NOMO-1 (cell line): ENCODE results near the gene DYNC1H1.
"Not testable (repeated sequence)": the region's sequence is repeated elsewhere in the genome, so short reads cannot be mapped to it uniquely, and the experiment has no call there.

Experiments
- DNase-seq, 2 experiments: peaks; one replicate each; lab custom pipeline; 2025; ENCODE audit not compliant: unreplicated experiment in 2 of 2; lab: John Stamatoyannopoulos, UW

The DYNC1H1 gene

DNA sequence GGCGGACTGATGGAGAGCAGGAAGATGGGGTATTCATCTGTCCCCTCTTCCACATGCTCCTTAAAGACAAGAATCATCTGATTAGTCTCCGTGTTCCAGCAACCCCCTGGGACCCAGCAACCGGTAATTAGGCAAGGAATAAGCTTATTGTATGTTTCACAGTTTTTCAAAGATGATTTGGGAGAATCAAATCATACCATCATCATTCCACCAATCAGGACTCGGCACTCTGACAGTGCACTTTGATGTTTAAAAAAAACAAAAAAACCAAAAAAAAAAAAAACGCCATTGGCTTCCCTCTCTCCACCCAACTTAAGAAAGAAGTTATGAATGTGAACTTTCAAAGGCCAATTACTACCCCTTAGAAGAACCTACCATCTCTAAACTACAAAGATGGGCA is 1.3 kb upstream of the DYNC1H1 start:
- DNase-seq, result no peak

DNA sequence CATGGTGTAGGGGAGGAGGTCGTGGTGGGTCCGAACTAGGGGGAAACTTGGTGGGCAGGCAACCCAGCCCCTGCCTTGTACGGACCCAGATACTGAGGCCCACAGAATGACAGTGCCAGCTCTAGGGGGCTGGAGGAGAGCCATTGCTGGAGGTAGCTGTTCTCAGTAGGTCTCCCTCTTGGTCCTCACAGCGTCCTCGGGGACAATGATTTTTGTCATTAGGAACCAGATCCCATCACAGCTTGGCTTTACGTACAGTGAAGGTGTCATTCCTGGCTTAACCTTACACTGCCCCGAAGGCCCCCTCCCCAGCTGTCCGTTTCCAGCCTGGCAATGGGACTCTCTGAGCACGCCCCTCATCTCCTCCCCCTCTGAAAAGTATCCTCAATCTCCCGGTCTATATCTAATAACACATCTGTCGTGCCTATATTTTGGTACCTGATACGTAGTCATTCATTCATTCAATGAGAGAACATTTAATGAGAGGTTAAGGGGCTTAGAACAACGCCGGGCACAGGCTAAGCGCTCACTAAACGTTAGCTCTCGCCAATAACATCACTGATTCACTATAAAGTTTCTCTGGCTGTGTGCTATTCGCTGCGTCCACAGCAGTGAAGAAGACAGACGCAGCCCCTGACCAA is 597 bp upstream of the DYNC1H1 start:
- no peak for DNase-seq

DNA sequence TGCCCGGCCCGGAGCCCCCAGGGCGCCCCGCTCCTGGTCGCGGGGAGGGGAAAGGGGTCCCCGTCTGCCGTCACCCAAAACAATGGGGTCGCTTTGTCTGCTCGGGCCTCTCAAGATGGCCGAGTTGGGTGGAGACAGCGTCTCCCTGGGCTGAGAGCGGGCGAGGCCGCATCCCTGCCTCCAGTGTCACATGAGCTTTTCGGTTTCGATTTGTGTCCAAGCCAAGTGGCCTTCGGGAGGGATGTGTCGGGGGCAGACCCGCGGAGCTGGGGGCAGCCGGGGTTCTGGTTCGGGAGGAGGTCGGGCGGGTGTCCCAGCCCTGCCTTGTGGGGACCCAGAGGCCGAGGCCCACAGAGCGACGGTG is 790 bp downstream of the DYNC1H1 start:
- DNase-seq, result peak; percentile 40 to 60

DNA sequence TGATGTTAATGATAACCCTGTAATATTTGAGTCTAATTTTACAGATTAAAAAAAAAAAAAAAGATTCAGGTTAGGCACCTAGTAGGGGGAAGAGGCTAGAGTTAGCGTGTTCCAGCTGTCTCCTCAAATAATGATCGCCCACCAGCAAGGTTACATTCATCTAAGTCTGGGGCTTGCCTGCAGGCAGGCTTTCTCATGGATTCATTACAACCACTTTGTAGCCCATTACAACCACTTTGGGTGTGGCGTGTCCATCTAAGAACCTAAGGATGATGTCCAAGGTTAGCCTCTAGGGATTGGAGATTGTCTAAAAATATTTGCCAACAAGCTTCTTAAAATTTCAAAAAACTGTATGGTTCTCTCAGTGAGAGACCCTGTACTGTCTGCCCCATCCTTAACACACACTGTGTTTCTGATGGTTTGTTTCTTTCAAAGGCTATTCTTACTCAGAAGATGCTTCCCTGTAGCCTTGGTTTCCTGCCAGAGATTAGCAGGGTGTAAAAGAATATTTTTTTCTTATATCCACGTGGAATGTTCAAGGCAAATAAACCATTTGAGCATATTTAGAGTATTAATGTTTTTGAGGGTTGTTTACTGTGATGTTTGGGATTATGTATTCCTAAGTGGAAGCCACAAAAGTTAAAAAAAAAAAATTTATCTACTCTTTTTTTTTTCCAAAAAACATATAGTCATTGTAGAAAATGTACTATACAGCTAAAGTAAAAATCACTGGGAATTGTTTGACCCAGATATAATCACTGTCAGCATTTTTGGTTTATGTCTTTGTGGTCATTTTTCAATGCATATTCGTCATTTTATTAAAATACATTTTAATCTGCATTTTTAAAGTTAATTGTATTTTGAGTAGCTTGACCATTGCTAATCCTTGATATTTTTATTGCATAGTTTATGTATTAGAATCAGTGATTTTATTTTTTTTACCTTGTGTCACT is 1.7 kb downstream of the DYNC1H1 start:
- DNase-seq, result no peak

DNA sequence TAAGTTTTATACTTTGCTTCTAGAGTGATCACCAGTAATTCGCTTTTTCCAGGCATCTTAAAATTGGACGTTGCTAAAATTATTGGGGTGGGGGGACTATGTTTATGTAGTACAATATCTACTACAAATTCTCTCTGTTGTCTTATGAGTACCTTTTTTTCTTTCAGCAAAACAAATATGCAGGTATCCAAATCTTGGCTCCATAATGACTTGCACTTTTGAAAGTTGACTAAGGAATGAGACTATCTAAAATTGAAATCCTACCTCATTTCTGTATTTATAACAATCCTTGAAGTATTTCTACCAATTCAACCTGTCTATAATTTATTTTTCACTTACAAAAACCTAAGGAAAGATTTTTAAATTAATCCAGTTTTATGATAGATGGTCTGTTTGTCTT is 2.4 kb downstream of the DYNC1H1 start:
- no peak for DNase-seq

DNA sequence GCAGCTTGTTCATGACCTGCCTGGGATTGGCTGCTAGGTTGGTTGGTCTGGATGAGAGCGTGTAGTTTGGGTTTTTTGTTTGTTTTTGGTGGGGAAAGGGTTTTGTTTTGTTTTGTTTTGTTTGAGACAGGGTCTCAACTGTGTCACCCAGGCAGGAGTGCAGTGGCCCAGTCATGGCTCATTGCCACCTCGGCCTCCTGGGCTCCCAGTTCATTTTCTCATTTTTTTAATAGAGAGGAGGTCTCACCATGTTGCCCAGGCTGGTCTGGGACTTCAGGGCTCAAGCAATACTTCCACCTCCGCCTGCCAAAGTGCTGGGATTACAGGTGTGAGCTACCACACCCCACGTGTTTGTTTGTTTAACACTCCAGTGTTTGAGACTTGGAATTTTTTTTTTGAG is 3.8 kb downstream of the DYNC1H1 start:
- no peak for DNase-seq

DNA sequence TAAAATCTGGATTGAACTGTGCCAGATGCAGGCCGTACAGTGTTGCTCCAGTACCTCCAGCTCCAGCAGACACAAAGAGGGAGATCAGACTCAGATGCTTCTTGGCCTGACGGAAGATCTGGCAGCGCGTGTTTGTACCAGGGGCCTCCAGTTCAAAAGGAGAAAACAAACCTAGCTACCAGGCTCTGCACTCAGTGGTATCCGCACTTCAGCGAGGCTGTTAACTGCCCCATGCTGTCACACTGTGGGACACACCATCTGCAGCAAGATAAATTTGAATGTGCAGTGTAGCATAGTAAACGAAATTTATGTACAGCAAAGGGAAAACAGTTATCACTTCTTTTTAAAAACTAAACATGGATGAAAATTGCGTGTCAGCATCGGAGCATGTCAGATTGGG is 5.1 kb downstream of the DYNC1H1 start:
- DNase-seq, result no peak

DNA sequence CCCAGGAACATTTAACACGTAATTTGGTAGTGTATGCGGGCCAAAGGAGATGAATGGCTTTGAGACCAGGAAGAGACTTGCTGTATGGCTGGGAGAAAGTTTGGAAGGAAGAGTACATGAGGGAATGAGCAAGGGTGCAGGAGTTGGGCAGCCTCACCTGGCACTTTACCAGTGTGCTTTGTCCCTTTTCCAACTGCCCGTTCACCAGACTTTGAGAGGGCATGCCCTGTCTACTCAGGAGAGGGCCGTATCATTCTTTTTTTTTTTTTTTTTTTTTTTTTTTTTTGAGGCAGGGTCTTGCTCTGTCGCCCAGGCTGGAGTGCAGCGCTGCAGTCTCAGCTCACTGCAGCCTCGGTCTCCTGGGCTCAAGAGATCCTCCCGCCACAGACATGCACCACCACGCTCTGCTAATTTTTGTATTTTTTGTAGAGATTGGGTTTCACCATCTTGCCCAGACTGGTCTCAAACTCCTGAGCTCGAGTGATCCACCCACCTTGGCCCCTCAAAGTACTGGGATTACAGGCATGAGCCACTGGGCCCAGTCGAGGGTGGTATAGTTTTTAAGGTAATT is 6.5 kb downstream of the DYNC1H1 start:
- no peak for DNase-seq

DNA sequence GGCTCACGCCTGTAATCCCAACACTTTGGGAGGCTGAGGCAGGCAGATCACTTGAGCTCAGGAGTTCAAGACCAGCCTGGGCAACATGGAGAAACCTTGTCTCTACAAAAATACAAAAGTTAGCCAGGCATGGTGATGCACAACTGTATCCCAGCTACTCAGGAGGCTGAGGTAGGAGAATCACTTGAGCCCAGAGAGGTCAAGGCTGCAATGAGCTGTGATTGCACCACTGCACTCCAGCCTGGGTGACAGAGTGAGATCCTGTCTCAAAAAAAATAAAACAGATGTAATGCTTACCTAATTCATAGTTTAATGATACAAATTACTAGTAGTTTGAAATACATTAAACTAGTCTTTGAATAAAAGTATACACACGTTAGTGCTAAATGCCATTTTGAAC is 7.1 kb downstream of the DYNC1H1 start:
- DNase-seq, result not testable (repeated sequence)

DNA sequence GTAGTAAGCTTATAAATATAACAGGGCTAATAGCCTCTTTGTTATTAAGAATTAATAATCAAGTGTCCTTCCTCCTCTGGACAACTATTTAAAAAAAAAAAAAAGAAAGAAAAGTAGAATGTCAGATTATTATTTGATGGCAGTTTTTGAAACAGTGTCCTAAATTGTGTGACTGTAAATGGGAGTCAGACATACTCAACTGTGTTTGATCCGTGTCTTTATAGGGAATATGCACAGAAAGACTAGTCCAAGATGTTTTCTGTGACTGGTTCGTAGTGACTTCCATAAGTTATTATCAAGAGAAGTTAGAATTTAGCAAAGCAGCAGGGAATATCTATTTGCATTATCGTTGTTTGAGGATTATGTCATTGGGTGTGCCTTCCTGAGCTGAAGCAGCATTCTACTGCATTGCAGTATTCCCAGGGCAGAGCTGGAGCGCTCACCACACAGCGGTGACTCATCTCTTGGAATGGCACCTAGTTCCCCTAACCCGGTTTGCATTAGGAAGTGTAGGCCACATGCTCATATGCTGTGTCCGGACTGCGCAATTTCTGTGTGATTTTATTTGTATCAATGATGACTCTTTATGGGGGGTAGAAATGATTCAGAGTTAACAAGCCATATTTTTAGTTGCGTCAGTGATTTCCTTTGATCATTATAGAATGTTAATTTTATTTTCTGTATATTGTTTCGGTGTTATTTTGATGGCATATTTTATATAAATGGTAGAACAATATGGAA is 7.9 kb downstream of the DYNC1H1 start:
- peak; percentile 24 to 58 for DNase-seq

DNA sequence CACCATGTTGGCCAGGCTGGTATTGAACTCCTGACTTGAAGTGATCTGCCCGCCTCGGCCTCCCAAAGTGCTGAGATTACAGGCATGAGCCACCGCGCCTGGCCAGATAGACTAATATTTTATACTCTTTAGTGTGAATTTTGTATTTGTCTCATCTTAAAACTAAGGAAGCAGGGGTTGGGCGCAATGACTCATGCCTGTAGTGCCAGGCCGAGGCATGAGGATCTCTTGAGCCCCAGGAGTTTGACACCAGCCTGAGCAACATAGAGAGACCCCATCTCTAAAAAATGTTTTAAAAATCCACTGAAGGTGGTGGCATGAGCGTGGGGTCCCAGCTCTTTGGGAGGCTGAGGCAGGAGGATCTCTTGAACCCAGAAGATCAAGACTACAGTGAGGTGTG is 9.0 kb downstream of the DYNC1H1 start:
- no peak for DNase-seq

DNA sequence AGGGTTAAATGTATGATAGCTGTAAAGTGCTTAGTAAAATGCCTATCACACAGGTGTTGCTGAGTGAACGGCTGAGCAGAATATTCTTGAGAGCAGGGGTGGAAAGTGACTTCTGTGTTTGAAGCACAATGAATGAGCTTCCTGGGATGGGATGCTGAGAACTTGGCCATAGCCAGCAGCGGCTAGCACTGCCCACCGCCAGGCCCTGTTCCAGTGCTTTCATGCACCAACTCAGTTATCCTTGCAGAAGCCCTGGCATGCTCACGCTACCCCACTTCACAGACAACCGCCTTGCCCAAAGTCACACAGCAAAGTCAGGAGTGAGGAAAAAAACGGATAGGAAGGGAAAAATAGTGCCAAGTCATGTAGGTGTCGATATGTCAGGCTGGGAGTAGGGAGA is 10.9 kb downstream of the DYNC1H1 start:
- DNase-seq, result no peak

DNA sequence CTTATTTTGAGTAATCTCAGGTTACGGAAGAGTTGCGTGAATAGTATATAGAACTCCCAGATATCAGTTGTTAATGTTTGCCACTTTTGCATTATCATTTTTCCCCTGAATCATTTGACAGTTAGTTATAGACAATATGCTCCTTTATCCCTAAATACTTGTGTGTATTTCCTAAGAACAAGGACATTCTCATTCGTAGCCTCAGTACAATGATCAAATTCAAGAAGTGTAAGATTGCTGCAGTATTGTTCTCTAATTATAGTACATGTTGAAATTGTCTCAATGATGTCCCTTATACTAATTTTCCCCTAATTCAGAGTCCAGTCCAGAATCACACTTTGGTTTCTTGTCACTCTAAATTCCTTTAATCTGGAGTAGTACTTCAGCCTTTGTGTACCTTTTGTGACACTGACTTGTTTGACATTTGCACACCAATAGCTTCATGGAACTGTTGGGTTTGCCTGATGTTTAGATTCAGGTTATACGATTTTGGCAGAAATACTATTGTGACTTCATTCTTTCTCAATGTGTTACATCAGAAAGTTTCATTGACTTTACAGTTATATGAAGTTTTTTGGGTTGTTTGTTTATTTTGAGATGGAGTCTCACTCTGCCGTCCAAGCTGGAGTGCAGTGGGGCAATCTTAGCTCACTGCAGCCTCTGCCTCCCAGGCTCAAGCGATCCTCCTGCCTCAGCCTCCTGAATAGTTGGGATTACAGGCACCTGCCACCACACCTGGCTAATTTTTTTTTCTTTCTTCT is 13.1 kb downstream of the DYNC1H1 start:
- DNase-seq, result no peak

DNA sequence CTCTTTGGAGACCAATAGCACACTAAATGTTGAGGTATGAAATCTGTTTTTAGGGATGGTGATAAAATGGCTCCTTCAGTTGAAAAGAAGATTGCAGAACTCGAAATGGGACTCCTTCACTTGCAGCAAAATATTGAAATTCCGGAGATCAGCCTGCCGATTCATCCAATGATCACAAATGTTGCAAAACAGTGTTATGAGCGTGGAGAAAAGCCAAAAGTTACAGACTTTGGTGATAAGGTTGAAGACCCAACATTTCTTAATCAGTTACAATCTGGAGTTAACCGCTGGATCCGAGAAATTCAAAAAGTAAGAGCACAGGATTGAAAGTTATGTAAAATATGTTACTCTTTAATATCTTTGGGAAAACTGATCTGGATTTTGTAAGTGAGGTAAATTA is 15.3 kb downstream of the DYNC1H1 start:
- no peak for DNase-seq

DNA sequence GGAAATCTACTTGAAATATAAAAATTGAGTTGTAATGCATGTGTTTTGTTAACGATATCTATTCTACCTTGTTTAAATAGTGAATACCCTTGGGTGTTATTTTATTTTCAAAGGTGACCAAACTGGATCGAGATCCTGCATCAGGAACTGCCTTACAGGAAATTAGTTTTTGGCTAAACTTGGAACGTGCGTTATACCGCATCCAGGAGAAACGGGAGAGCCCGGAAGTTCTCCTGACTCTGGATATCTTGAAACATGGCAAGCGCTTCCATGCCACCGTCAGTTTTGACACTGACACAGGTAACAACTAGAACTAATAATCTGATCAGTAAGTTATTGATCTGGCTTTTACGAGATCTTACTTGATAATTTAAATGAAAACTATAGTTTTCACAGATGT is 15.9 kb downstream of the DYNC1H1 start:
- DNase-seq, result no peak

DNA sequence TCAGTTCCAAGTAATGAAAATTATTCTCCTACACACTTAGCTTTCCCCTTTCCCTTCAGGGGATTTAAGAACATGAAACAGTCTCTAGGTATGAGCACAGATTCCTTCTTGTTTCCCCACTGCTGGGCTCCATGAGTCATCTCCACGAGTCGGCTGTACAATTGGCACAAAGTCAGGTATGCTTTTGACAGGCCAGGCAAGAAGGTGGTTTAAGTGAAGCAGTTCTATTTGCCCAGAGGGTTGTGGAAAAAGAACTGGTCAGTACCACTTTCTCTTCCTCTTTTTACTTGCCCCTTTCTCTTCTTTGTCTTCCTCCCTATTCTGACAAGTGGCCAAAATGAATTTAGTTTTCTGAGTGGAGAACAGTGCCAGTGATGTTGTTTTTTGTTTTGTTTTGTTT is 16.3 kb downstream of the DYNC1H1 start:
- peak; percentile 58 to 74 for DNase-seq

DNA sequence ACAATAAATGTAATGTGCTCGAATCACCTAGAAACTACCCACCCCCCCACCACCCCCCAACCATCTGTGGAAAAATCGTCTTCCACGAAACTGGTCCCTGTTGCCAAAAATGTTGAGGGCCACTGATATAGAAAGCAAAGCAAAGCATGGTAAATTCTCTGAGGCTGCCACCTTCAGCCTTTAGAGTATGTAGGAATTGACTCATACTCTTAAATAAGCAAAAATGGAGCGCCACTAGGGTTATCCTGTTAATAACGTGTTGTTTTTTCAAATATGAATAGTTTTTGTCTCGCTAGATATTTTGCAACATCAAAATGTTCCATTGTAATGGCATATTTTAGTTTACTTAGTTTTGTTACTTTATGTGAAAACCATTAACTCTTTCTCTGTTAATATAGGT is 18.2 kb downstream of the DYNC1H1 start:
- DNase-seq, result no peak

DNA sequence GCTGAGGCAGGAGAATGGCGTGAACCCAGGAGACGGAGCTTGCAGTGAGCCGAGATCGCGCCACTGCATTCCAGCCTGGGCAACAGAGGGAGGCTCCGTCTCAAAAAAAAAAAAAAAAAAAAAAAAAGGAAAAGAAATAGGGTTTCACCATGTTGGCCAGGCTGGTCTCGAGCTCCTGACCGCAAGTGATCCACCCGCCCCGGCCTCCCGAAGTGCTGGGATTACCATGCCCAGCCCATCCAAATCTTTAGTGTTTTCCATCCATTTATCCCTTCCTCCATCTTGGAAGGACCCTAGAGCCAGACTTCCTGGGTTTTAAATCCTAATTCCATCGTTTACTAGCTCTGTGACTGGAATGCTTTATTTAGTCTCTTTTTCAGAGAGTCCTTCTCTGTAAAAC is 20.5 kb downstream of the DYNC1H1 start:
- not testable (repeated sequence) for DNase-seq

DNA sequence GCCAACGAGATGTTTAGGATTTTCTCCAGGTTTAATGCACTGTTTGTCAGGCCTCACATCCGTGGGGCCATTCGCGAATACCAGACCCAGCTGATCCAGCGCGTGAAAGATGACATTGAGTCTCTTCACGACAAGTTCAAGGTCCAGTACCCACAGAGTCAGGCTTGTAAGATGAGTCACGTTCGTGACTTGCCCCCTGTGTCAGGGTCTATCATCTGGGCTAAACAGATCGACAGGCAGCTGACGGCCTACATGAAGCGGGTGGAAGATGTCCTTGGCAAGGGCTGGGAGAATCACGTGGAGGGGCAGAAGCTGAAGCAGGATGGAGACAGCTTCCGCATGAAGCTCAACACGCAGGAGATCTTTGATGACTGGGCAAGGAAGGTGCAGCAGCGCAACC is 21.6 kb downstream of the DYNC1H1 start:
- no peak for DNase-seq

DNA sequence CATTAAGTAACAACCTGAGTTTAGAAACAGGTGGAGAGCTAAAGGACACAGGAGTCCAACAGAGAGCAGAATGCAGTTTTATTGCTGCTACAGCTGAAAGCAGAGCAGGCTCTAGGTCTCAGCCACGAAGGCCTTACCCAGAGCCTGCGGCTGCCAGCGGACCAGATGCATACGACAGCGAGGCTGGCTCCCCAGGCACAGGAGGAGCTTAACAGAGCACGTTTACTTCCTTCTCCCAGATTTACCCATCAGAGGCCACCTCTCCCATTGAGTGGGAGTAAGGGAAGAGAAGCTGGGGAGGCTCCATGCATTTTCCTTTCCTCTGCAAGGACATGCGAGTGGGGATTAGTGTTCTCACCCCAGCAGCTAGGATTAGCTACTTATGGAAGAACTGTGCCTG is 22.6 kb downstream of the DYNC1H1 start:
- DNase-seq, result no peak

DNA sequence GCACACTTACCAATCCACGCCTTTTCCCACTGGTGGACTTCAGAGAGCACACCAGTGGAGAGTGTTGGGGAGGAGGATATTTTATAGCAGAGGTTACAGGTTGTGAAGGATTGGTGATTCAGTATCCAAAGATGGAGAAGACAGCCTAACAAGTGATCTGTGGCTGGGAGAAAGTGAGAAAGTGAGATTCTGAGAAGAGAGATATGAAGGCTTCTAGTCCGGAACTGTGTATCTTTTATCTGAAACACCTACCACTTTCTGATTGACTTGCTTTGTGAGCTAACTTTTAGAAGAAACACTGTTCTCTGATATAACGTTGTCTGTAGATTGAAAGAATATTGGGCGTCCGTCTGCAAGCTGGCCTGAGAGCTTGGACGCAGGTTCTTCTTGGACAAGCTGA is 24.0 kb downstream of the DYNC1H1 start:
- no peak for DNase-seq
